Stomach smooth muscle (tissue), 2 donors: ENCODE data around the gene MAPK11.

Source experiments
- H3K27ac ChIP-seq: one replicate; pipeline ENCODE4 v1.7.0; 2013; ENCODE audit warnings: mild to moderate bottlenecking, low read length, inconsistent platforms
- H3K27me3 ChIP-seq, 2 donors: one replicate each; pipeline ENCODE4 v1.7.0; 2013; ENCODE audit warnings: low read length in 2 of 2; ENCODE audit not compliant: insufficient read depth in 2 of 2, control insufficient read depth in 1 of 2
- H3K36me3 ChIP-seq, 2 donors: one replicate each; pipeline ENCODE4 v1.7.0; 2013; ENCODE audit warnings: low read length in 2 of 2; ENCODE audit not compliant: control insufficient read depth in 2 of 2, insufficient read depth in 2 of 2
- H3K4me1 ChIP-seq: one replicate; pipeline ENCODE4 v1.7.0; 2013; ENCODE audit warnings: low read length; ENCODE audit not compliant: control insufficient read depth, insufficient read depth
- H3K4me3 ChIP-seq, 2 donors: one replicate each; pipeline ENCODE4 v1.7.0; 2013; ENCODE audit warnings: low read length in 2 of 2
- H3K9ac ChIP-seq, 2 donors: one replicate each; pipeline ENCODE4 v1.7.0; 2013; ENCODE audit warnings: low read length in 2 of 2, mild to moderate bottlenecking in 1 of 2
- H3K9me3 ChIP-seq, 2 donors: one replicate each; pipeline ENCODE4 v1.7.0; 2013; ENCODE audit warnings: low read length in 2 of 2; ENCODE audit not compliant: control insufficient read depth in 2 of 2
- donor health status: healthy.
- donor health status: Pancreatic carcinoma.

Gene MAPK11

GRCh38 chr22:50227579-50228215, 42.5 kb downstream of the MAPK11 start:
- Histone ChIP-seq H3K27me3 (no peaks in the 10 kb centered on the region), H3K4me3 (no peak overlapping the region), H3K9me3 (no peaks in the 10 kb centered on the region), H3K36me3 (peaks cover 30 to 39% of the 10 kb centered on the region in 2 donors), H3K4me1 (no peaks in the 10 kb centered on the region), H3K27ac (no peak overlapping the region), H3K9ac (no peak overlapping the region)

GRCh38 chr22:50226875-50227165, 43.4 kb downstream of the MAPK11 start:
- no peaks in the 10 kb centered on the region for H3K9me3 ChIP-seq
- H3K4me1 ChIP-seq: no peaks in the 10 kb centered on the region
- H3K9ac ChIP-seq: no peak overlapping the region
- no peak overlapping the region for H3K27ac ChIP-seq
- peaks cover 37 to 47% of the 10 kb centered on the region in 2 donors for H3K36me3 ChIP-seq
- H3K27me3 ChIP-seq: no peaks in the 10 kb centered on the region
- H3K4me3 ChIP-seq: no peak overlapping the region

- peaks cover 40 to 53% of the 10 kb centered on the region in 2 donors for H3K36me3 ChIP-seq
- no peaks in the 10 kb centered on the region for H3K4me1 ChIP-seq
- no peak overlapping the region for H3K9ac ChIP-seq
- H3K27me3 ChIP-seq: no peaks in the 10 kb centered on the region
- no peaks in the 10 kb centered on the region for H3K9me3 ChIP-seq
- H3K27ac ChIP-seq: no peak overlapping the region
- H3K4me3 ChIP-seq: no peak overlapping the region
Observed at GRCh38 chr22:50226063-50226874, 43.9 kb downstream of the MAPK11 start.

- Histone ChIP-seq H3K9me3 (no peaks in the 10 kb centered on the region), H3K9ac (no peak overlapping the region), H3K4me3 (no peak overlapping the region), H3K4me1 (no peaks in the 10 kb centered on the region), H3K27ac (no peak overlapping the region), H3K36me3 (peaks cover 49 to 62% of the 10 kb centered on the region in 2 donors), H3K27me3 (no peaks in the 10 kb centered on the region)
Observed at GRCh38 chr22:50225200-50225969, 44.8 kb downstream of the MAPK11 start.

GRCh38 chr22:50224071-50224470, 46.1 kb downstream of the MAPK11 start:
- H3K4me1 ChIP-seq: peaks cover 11% of the 10 kb centered on the region
- H3K9ac ChIP-seq: no peak overlapping the region
- H3K27ac ChIP-seq: no peak overlapping the region
- H3K36me3 ChIP-seq: peaks cover 43 to 63% of the 10 kb centered on the region in 2 donors
- H3K27me3 ChIP-seq: no peaks in the 10 kb centered on the region
- no peaks in the 10 kb centered on the region for H3K9me3 ChIP-seq
- H3K4me3 ChIP-seq: no peak overlapping the region

GRCh38 chr22:50222508-50222907, 47.7 kb downstream of the MAPK11 start:
- no peak overlapping the region for H3K4me3 ChIP-seq
- H3K27ac ChIP-seq: no peak overlapping the region
- H3K9me3 ChIP-seq: no peaks in the 10 kb centered on the region
- no peak overlapping the region for H3K9ac ChIP-seq
- peaks cover 49 to 66% of the 10 kb centered on the region in 2 donors for H3K36me3 ChIP-seq
- H3K4me1 ChIP-seq: peaks cover 14% of the 10 kb centered on the region
- no peaks in the 10 kb centered on the region for H3K27me3 ChIP-seq

GRCh38 chr22:50221410-50222300, 48.5 kb downstream of the MAPK11 start:
- Histone ChIP-seq H3K4me3 (no peak overlapping the region), H3K9me3 (no peaks in the 10 kb centered on the region), H3K4me1 (peaks cover 14% of the 10 kb centered on the region), H3K27ac (no peak overlapping the region), H3K27me3 (no peaks in the 10 kb centered on the region), H3K36me3 (peaks cover 56 to 62% of the 10 kb centered on the region in 2 donors), H3K9ac (no peak overlapping the region)

- H3K36me3 ChIP-seq: peaks cover 61 to 66% of the 10 kb centered on the region in 2 donors
- H3K9me3 ChIP-seq: no peaks in the 10 kb centered on the region
Observed at GRCh38 chr22:50220603-50221409, 49.4 kb downstream of the MAPK11 start.

GRCh38 chr22:50219800-50220602, 50.2 kb downstream of the MAPK11 start:
- Histone ChIP-seq H3K4me3 (no peak overlapping the region), H3K36me3 (peaks cover 56 to 63% of the 10 kb centered on the region in 2 donors)

More at GRCh38 chr22:50220603-50221409, 49.4 kb downstream of the MAPK11 start:
- Histone ChIP-seq H3K4me3 (no peak overlapping the region), H3K27me3 (no peaks in the 10 kb centered on the region), H3K4me1 (peaks cover 14% of the 10 kb centered on the region), H3K27ac (no peak overlapping the region), H3K9ac (no peak overlapping the region)

More at GRCh38 chr22:50219800-50220602, 50.2 kb downstream of the MAPK11 start:
- no peak overlapping the region for H3K27ac ChIP-seq
- H3K9ac ChIP-seq: no peak overlapping the region
- H3K27me3 ChIP-seq: no peaks in the 10 kb centered on the region
- no peaks in the 10 kb centered on the region for H3K9me3 ChIP-seq
- H3K4me1 ChIP-seq: peaks cover 14% of the 10 kb centered on the region
